Measurements from ENCODE around the gene XYLB. TPM values are rescaled to one million over a fixed set of nuclear protein-coding genes. Genes with fewer than 3 reads are reported as not detected.
A peak's percentile ranks its signal among the peaks of the same experiment; 100 is the strongest.
"Not testable (repeated sequence)": the region's sequence is repeated elsewhere in the genome, so short reads cannot be mapped to it uniquely, and the experiment has no call there.

XYLB gene
- total RNA-seq, 3 donors from 2014 or later = 5.2 to 7.9 (median 6.7) TPM

DNA sequence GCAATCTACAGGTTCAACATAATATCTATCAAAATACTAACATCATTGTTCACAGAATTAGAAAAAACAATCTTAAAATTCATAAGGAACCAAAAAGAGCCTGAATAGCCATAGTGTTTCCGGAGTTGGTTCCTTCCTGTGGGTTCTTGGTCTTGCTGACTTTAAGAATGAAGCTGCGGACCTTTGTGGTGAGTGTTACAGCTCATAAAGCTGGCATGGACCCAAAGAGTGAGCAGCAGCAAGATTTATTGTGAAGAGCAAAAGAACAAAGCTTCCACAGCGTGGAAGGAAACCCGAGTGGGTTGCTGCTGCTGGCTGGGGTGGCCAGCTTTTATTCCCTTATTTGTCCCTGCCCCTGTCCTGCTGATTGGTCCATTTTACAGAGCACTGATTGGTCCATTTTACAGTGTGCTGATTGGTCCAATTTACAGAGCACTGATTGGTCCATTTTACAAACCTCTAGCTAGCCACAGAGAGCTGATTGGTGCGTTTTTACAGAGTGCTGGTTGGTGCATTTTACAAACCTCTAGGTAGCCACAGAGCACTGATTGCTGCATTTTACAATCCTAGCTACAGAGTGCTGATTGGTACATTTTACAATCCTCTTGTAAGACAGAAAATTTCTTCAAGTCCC lies 92.0 kb downstream of the XYLB start:
- H3K27ac ChIP-seq; intact Hi-C loops (cut with DNase I; ENCODE audit: low total_unique reads); DNase-seq (ENCODE audit: low spot score in 2 of 2); H3K4me1 ChIP-seq; H3K4me3 ChIP-seq; H3K27me3 ChIP-seq; H3K36me3 ChIP-seq: not testable (repeated sequence)
- H3K9me3 ChIP-seq = peaks cover 19 to 30% of the 10 kb centered on the region in 2 donors

DNA sequence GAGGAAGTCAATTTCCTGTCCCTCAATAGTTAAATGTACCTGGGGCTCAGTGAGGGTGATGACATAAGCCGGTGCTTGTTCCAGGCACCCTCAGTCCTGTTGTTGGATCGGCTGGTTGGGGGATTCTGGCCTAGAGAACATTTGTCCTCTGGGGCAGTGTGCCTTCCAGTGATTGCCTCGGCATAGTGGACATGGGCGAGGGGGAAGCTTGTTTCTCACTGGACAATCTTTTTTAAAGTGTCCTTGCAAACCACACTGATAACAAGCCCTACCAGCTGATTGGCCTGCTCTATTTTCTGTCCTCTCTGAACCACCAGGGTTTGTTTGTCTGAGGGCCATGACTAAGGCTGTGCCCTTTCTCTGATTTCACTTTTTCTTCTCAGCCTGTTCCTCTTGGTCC lies 96.6 kb downstream of the XYLB start:
- H3K27me3 ChIP-seq; intact Hi-C loops (cut with DNase I; ENCODE audit: low total_unique reads); H3K4me1 ChIP-seq; H3K4me3 ChIP-seq; H3K27ac ChIP-seq; DNase-seq (ENCODE audit: low spot score in 2 of 2); H3K36me3 ChIP-seq: not testable (repeated sequence)
- peaks cover 11 to 12% of the 10 kb centered on the region in 2 donors for H3K9me3 ChIP-seq

DNA sequence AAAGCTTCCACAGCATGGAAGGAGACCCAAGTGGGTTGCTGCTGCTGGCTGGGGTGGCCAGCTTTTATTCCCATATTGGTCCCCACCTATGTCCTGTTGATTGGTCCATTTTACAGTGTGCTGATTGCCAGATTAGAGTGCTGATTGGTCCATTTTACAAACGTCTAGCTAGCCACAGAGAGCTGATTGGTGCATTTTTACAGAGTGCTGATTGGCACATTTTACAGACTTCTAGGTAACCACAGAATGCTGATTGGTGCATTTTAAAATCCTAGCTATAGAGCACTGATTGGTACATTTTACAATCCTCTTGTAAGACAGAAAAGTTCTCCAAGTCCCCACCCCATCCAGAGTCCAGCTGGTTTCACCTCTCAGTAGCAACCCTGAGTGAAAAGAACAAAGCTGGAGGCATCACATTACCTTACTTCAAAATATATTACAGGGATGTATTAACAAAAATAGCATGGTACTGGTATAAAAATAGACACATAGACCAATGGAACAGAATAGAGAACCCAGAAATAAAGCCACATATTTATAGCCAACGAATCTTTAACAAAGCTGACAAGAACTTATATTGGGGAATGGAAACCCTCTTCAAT lies 99.6 kb downstream of the XYLB start:
- TF ChIP-seq, protein P1, sequence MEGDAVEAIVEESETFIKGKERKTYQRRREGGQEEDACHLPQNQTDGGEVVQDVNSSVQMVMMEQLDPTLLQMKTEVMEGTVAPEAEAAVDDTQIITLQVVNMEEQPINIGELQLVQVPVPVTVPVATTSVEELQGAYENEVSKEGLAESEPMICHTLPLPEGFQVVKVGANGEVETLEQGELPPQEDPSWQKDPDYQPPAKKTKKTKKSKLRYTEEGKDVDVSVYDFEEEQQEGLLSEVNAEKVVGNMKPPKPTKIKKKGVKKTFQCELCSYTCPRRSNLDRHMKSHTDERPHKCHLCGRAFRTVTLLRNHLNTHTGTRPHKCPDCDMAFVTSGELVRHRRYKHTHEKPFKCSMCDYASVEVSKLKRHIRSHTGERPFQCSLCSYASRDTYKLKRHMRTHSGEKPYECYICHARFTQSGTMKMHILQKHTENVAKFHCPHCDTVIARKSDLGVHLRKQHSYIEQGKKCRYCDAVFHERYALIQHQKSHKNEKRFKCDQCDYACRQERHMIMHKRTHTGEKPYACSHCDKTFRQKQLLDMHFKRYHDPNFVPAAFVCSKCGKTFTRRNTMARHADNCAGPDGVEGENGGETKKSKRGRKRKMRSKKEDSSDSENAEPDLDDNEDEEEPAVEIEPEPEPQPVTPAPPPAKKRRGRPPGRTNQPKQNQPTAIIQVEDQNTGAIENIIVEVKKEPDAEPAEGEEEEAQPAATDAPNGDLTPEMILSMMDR (IDR thresholded peaks at IDR 0.05) = no peak
- H3K27me3 ChIP-seq = no peaks in the 10 kb centered on the region
- H3K9me3 ChIP-seq = no peaks in the 10 kb centered on the region
- no peak for DNase-seq (ENCODE audit: low spot score in 2 of 2)
- H3K36me3 ChIP-seq = no peaks in the 10 kb centered on the region
- no peak overlapping the region for H3K27ac ChIP-seq
- H3K4me1 ChIP-seq = no peaks in the 10 kb centered on the region
- intact Hi-C loops (cut with DNase I; ENCODE audit: low total_unique reads) = no loop called here
- H3K4me3 ChIP-seq = no peak overlapping the region

DNA sequence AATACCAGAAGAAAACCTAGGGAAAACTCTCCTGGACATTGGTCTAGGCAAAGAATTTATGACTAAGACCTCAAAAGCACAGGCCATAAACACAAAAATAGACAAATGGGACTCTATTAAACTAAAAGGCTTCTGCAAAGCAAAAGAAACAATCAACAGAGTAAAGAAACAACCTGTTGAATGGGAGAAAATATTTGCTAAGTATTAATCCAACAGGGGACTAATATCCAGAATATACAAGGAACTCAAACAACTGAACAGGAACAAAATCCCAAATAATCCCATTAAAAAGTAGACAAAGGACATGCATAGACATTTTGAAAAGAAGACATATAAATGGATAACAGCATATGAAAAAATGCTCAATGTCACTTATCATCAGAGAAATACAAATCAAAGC lies 100.2 kb downstream of the XYLB start:
- intact Hi-C loops (cut with DNase I; ENCODE audit: low total_unique reads) = no loop called here
- H3K36me3 ChIP-seq = no peaks in the 10 kb centered on the region
- no peaks in the 10 kb centered on the region for H3K27me3 ChIP-seq
- no peak overlapping the region for H3K4me3 ChIP-seq
- no peak for TF ChIP-seq POLR2A (IDR thresholded peaks at IDR 0.05)
- TF ChIP-seq POLR2AphosphoS5 (IDR thresholded peaks at IDR 0.05) = no peak
- TF ChIP-seq, protein P1 (IDR thresholded peaks at IDR 0.05) = no peak
- no peaks in the 10 kb centered on the region for H3K4me1 ChIP-seq
- DNase-seq (ENCODE audit: low spot score in 2 of 2) = no peak
- no peaks in the 10 kb centered on the region for H3K9me3 ChIP-seq
- H3K27ac ChIP-seq = no peak overlapping the region

DNA sequence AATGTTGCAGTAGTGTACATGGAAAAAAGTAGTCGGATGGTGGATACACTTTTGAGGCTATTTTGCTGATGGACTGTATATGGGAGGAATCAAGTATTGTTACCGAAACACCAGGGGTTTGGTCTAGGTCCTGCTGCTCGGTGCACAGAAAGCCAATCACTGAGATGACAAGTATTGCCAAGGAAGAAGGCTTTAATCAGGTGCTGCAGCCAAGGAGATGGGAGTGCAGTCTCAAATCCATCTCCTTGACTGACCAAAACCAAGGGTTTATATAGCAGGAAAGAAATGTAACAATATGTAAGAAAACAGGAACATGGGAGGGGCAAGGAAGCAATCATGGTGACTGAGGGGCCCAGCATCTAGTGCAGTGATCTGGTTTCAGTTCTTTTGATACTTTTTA lies 104.3 kb downstream of the XYLB start:
- Histone ChIP-seq H3K4me1 (peaks cover 0 to 1% of the 10 kb centered on the region in 2 donors), H3K9me3 (no peaks in the 10 kb centered on the region), H3K27ac (no peak overlapping the region), H3K27me3 (no peaks in the 10 kb centered on the region), H3K36me3 (no peaks in the 10 kb centered on the region), H3K4me3 (no peak overlapping the region)
- intact Hi-C loops (cut with DNase I; ENCODE audit: low total_unique reads) = no loop called here
- TF ChIP-seq POLR2A (IDR thresholded peaks at IDR 0.05) (no peak), POLR2AphosphoS5 (IDR thresholded peaks at IDR 0.05) (no peak)
- TF ChIP-seq, protein P1 (IDR thresholded peaks at IDR 0.05) = no peak
- no peak for DNase-seq (ENCODE audit: low spot score in 2 of 2)

DNA sequence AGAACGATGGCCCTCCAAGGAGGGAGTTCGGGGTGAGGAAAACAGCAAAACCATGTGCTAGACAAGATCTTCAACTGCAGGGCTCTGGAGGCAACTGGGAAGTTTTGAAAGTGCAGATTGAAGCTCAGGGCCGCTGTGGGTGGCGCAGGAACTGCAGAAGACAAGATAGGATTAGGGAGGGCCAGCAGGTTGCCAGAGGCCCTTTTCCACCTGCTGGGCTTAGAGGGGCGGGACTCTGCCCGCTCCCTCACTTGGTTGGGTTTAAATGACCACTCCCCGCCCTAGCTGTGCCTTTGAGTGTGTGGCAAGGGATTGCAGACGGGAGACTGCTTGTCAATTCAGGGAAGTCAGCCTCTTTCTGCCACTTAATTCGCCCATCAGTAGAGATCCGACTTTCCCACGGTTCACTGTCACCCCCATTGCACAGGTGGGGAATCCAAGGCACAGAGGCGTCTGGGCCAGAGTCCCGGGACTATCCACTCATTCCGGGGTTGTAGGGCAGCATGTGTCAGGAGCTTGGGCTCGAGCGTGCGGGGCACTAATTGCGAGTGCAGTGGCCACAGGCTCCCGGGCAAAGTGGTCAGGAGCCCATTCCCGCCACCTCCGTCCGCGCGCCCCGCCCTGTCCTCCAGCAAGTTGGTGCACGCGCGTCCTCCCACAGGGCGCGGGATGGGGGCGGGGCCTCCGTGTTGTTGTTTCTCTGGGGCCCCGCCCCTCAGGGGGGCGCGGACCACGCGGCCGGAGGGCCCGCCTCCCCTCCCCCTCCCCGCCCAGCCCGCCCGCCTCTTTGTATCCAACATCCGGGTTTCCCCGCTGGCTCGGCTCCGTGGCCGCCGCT lies 106.7 kb downstream of the XYLB start, which contains the start of gene ACVR2B:
ACVR2B (plus strand) TSS at position 816 of the 838 bp plus-strand sequence. CDS start 433 bp downstream, outside the sequence.
- TF ChIP-seq POLR2AphosphoS5 (IDR thresholded peaks at IDR 0.05) (peak in 1 of 3 donors; percentile 14), POLR2A (IDR thresholded peaks at IDR 0.05) (no peak)
- TF ChIP-seq, protein P1 (IDR thresholded peaks at IDR 0.05) = no peak
- Histone ChIP-seq H3K27ac (peak within 1 kb of the TSS; percentile 92 to 98), H3K9me3 (no peaks in the 10 kb centered on the region), H3K4me3 (peak within 1 kb of the TSS; percentile 58 to 98 (median 85)), H3K27me3 (no peaks in the 10 kb centered on the region), H3K4me1 (peaks cover 0 to 15% of the 10 kb centered on the region in 2 donors), H3K36me3 (no peaks in the 10 kb centered on the region)
- intact Hi-C loops (cut with DNase I; ENCODE audit: low total_unique reads) = no loop called here
- peak; percentile 84 to 88 for DNase-seq (ENCODE audit: low spot score in 2 of 2)
